Measurements from ENCODE around the gene MRPS7. TPM values are rescaled to one million over a fixed set of nuclear protein-coding genes. Genes with fewer than 3 reads are reported as not detected.

The MRPS7 gene
- total RNA-seq, 1 donor from 2014 or later = 84.7 TPM

DNA sequence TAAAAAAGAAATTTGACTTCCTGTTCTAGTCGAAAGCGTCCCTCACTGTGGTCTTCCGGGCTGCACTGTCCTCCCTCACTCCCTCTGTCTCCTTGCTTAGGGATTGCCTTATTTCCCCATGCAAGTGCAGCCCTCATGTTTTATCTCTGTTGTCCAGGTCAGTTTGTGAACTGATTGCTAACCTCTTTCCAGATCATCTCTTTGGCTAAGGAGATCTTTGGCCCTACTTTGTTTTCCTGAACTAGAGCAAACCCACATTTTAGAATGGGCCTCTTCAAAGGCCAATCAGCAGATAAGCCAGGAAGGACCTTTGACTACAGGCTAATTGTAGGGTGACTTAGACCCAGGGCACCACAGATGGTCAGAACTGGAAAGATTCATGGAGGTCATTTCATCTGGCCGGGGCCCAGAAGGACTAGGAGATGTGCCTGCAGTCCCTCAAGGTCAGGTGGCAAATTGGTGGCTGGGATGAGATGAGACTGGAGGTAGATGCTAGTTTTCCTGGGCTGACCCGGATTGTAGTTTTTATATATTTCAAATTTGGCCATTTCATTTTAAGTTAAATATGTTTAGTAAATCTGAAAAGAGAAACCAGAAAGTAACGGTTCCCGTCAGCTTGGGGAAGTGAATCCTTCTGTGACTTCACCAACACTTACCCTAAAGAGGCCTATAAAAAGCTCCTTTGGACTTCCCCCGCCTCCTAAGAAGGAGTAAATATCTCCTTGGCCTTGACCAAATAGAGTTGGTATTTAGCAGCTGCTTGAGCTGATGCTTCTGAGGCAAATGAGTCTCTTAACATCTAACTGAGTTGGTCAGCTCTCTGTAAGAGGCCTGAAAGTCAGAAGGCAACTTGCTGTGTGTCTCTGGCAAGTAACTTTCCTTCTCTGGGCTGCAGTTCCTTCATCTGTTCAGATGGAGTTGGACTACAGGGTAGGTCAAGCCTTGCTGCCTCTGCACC, 33.8 kb downstream of the MRPS7 start:
- H3K9me3 Mint-ChIP-seq = no peaks in the 10 kb centered on the region
- H3K36me3 Mint-ChIP-seq (ENCODE audit: low read depth) = no peaks in the 10 kb centered on the region
- no peak for DNase-seq (ENCODE audit: low read depth, low spot score)
- H3K4me3 Mint-ChIP-seq = no peak overlapping the region
- no peak for TF ChIP-seq CTCF (conservative IDR thresholded peaks at IDR 0.05)
- no peaks in the 10 kb centered on the region for H3K4me1 Mint-ChIP-seq
- H3K27me3 Mint-ChIP-seq (ENCODE audit: low read depth) = peaks cover 2% of the 10 kb centered on the region
- H3K27ac Mint-ChIP-seq (ENCODE audit: unreplicated experiment) = no peak overlapping the region

- H3K27me3 Mint-ChIP-seq (ENCODE audit: low read depth) = no peaks in the 10 kb centered on the region
- no peak overlapping the region for H3K4me3 Mint-ChIP-seq
- no peaks in the 10 kb centered on the region for H3K36me3 Mint-ChIP-seq (ENCODE audit: low read depth)
- H3K27ac Mint-ChIP-seq (ENCODE audit: unreplicated experiment) = no peak overlapping the region
- no peak for DNase-seq (ENCODE audit: low read depth, low spot score)
- H3K9me3 Mint-ChIP-seq = no peaks in the 10 kb centered on the region
- TF ChIP-seq CTCF (conservative IDR thresholded peaks at IDR 0.05) = no peak
- no peaks in the 10 kb centered on the region for H3K4me1 Mint-ChIP-seq
Observed at GRCh38 chr17:75300280-75300679, 38.6 kb downstream of the MRPS7 start.

DNA sequence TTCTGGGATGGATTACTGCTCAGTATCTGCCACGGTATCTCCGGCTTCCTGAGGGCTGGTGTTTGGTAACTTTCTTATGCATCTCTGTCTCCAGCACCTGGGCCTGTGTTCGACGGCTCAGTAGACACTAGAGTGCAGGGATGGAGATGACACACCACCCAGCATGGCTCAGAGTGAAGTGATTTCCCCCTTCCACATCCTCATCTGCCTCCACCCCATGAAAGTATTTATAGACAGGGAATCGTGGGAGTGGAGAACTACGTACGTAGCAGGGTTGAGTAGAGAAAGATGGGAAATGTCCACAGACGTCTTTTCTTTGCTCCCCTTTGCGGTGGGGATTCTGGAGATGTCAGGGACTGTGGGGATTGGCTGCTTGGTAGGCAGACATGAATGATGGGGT, 39.4 kb downstream of the MRPS7 start:
- no peak for TF ChIP-seq CTCF (conservative IDR thresholded peaks at IDR 0.05)
- H3K9me3 Mint-ChIP-seq = no peaks in the 10 kb centered on the region
- no peaks in the 10 kb centered on the region for H3K36me3 Mint-ChIP-seq (ENCODE audit: low read depth)
- no peak overlapping the region for H3K4me3 Mint-ChIP-seq
- H3K4me1 Mint-ChIP-seq = no peaks in the 10 kb centered on the region
- peak overlapping the region; percentile 43 for H3K27ac Mint-ChIP-seq (ENCODE audit: unreplicated experiment)
- no peaks in the 10 kb centered on the region for H3K27me3 Mint-ChIP-seq (ENCODE audit: low read depth)
- DNase-seq (ENCODE audit: low read depth, low spot score) = no peak

DNA sequence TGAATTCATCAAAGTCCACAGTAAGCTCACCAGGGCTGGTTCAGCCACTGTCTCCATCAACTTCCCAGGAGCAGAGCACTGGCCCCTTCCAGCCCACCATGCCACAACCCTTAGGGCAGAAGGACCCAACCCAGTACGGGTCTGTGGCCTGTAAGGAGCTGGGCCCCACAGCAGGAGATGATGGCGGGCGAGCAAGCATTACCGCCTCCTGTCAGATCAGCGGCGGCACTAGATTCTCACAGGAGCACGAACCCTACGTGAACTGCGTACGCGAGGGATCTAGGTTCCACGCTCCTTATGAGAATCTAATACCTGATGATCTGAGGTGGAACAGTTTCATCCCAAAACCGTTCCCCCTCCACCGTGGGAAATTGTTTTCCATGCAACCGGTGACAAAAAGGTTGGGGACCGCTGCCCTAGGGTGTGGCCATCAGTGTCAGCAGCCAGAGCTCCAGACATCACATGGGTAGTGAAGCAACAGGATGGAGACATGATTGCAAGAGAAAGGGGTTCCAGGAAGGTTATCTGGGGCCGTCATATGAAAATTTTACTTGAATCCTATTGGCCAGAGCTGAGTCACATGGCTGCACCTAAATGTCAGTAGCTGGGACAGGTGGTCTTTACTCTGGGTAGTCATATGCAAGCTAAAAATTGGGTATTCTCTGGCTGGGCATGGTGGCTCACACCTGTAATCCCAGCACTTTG, 40.0 kb downstream of the MRPS7 start:
- H3K4me1 Mint-ChIP-seq = no peaks in the 10 kb centered on the region
- H3K27me3 Mint-ChIP-seq (ENCODE audit: low read depth) = no peaks in the 10 kb centered on the region
- H3K27ac Mint-ChIP-seq (ENCODE audit: unreplicated experiment) = no peak overlapping the region
- TF ChIP-seq CTCF (conservative IDR thresholded peaks at IDR 0.05) = no peak
- no peaks in the 10 kb centered on the region for H3K9me3 Mint-ChIP-seq
- no peaks in the 10 kb centered on the region for H3K36me3 Mint-ChIP-seq (ENCODE audit: low read depth)
- no peak for DNase-seq (ENCODE audit: low read depth, low spot score)
- H3K4me3 Mint-ChIP-seq = no peak overlapping the region

DNA sequence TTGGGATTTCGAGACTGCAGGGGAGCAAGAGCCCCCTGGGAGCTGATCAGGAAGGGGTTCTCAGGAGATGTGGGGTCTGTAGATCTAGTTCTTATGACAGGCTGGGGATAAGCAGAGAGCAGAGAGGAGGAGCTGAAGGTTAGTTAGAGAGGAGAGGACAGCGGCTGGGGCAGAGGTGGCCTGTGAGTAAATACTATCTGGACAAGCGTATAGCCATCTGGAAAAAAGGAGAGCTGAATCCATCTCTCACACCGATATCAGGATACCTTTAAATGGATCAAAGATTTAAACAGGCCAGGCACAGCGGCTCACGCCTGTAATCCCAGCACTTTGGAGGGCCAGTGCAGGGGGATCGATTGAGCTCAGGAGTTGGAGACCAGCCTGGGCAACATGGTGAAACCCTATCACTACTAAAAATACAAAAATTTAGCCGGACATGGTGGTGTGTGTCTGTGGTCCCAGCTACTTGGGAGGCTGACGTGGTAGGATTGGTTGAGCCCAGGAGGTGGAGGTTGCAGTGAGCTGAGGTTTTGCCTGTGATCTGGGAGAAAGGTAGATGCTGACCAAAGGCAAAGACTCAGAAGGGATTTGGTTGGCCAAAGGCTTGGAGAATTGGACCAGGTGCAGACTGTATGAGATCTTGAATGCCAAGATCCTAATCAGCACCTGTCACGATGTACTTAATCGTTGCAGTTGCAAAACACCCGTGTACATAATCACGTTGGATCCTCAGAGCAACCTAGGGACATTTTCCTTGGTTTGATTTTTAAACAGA, 46.5 kb downstream of the MRPS7 start:
- Mint-ChIP-seq H3K36me3 (ENCODE audit: low read depth) (no peaks in the 10 kb centered on the region), H3K4me3 (no peak overlapping the region), H3K9me3 (no peaks in the 10 kb centered on the region), H3K4me1 (peaks cover 9% of the 10 kb centered on the region), H3K27me3 (ENCODE audit: low read depth) (no peaks in the 10 kb centered on the region), H3K27ac (ENCODE audit: unreplicated experiment) (peak overlapping the region; percentile 62)
- DNase-seq (ENCODE audit: low read depth, low spot score) = no peak
- TF ChIP-seq CTCF (conservative IDR thresholded peaks at IDR 0.05) = no peak

Data from neural crest cell (in vitro differentiated cells).